T47D (cell line): ENCODE results near the gene FBXW4.

Source experiments
- DNase-seq, 2 experiments: peaks; one replicate each; pipeline versions ENCODE4 v3.0.0 to v3.0.0-alpha.2; 2011 to 2012; ENCODE audit warnings: low read depth in 1 of 2, low spot score in 1 of 2
- JUND ChIP-seq: IDR thresholded peaks from 2 replicates; pipeline ENCODE4 v1.6.1; 2012; ENCODE audit warnings: low read depth
- in situ Hi-C: cut with HindIII; loops from 2 replicates; pipeline ENCODE4 v1.10.0; 2016; ENCODE audit warnings: low sequenced_read_pairs, low pct_unique_long_range_greater_than_20kb

Gene FBXW4, protein sequence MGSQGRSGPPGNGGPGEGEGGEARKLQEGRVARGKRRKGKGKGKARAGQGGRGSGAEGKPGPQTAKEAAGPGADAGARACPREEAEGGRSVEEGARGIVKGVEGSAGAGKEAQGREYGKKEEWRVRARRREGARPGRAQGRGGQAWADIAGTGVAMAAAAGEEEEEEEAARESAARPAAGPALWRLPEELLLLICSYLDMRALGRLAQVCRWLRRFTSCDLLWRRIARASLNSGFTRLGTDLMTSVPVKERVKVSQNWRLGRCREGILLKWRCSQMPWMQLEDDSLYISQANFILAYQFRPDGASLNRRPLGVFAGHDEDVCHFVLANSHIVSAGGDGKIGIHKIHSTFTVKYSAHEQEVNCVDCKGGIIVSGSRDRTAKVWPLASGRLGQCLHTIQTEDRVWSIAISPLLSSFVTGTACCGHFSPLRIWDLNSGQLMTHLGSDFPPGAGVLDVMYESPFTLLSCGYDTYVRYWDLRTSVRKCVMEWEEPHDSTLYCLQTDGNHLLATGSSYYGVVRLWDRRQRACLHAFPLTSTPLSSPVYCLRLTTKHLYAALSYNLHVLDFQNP

DNA sequence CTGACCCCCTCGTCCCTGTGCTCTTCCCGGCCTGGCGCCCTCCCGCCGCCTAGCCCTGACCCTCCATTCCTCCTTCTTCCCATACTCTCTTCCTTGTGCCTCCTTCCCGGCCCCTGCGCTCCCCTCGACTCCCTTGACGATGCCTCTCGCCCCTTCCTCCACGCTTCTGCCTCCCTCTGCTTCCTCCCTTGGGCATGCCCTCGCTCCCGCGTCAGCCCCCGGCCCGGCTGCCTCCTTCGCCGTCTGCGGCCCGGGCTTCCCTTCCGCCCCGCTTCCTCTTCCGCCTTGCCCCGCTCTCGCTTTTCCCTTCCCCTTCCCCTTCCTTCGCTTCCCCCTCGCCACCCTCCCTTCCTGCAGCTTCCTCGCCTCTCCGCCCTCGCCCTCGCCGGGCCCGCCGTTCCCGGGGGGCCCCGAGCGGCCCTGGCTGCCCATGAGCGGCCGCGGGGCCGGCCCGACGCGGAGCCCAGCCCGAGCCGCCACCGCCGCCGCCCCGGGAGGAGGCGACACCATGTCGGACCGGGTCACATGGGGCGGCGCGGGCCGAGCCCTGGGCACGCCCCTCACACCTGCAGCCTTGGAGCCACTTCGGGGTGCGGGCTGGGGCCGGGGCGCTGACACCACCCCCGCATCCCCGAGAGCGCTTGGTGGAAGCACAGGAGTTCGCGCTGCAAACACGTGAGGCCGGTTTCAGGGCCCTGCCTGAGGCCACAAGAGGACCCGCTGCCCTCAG is at the start of gene FBXW4:
Gene FBXW4 (minus strand): TSS at position 497 of the 730 bp plus-strand sequence. CDS start 65 bp downstream, at position 432.
- peak; percentile 76 for DNase-seq
- in situ Hi-C loops, result no loop called here
- no peak for TF ChIP-seq JUND

DNA sequence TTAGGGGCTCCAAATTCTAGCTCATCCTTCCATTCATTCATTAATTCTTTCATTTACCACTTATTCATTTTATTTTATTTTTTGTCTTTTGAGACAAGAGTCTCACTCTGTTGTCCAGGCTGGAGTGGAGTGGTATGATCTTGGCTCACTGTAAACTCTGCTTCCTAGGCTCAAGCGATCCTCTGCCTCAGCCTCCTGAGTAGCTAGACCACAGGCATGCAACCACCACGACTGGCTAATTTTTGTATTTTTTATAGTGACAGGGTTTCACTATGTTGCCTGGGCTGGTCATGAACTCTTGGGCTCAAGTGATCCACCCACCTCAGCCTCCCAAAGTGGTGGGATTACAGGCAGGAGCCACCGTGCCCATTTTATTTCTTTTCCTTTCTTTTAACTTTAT is 49.3 kb upstream of the FBXW4 start:
- no peak for DNase-seq
- TF ChIP-seq JUND, result no peak
- in situ Hi-C loops, result no loop called here

DNA sequence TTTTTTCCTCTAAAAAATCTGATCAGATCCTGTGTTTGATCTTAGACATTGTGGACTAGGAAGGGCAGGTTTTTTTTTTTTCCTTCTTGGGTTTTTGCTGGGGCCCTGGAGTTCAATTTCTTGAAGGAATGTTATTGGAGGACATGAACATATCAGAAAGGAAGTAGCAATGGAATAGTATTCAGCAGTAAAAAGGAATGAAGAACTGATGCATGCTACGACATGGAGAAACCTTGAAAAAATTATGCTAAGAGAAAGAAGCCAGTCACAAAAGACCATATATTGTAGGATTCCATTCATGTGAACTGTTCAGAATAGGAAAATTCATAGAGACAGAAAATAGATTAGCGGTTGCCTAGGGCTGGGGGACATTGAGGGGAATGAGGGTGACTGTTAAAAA is 47.0 kb upstream of the FBXW4 start:
- in situ Hi-C loops, result no loop called here
- no peak for DNase-seq
- TF ChIP-seq JUND, result no peak

DNA sequence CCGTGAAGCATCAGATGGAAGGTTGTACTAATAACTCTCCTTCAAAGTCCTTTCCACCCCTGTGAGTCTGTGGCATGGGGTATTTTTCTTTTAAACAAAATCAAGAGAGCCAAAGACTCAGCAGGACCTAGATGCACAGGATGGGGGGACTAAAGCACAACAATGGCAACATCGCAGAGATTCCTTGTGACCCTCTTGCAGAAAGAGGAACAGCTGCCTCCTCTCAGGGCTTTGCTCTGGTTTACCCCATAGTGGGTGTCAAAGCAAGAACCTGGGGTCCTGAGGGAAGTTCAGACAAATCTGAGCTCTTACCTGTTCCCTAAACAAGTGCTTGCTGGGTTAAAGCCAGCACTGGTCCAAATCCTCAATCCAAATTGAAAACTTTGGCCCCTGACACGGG is 41.7 kb upstream of the FBXW4 start:
- in situ Hi-C loops, result no loop called here
- TF ChIP-seq JUND, result no peak
- no peak for DNase-seq

DNA sequence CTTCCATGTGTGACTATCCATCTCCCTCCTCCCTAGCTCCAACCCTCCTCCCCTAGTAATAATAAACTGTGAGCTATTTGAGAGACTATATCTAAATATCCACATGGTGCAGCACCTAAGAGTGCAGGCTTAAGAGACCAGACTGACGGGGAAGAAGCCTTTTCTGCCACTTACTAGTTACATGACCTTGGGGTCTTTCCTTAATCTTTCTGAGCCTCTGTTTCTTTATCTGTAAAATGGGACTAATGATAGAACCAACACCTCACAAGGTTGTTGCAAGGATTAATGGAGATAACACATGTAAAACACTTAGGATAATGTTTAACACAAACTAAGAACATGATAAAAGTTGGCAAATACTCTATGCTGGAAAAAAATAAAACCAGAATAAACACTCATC is 37.1 kb upstream of the FBXW4 start:
- in situ Hi-C loops, result no loop called here
- TF ChIP-seq JUND, result no peak
- DNase-seq, result no peak

DNA sequence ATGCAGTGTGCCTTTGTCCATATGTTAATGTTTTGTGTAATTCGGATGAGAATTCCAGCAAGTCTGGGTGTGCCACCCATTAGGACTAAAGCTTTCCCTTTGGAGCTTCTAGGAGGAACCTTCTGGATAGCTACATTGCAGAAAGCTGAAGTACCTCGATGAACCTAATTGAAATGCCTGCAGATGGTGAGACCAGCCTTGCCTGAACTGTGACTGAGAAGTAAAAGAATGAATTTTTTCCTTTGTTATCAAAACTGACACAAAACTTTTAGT is 31.1 kb upstream of the FBXW4 start:
- in situ Hi-C loops, result no loop called here
- DNase-seq, result no peak
- TF ChIP-seq JUND, result no peak

DNA sequence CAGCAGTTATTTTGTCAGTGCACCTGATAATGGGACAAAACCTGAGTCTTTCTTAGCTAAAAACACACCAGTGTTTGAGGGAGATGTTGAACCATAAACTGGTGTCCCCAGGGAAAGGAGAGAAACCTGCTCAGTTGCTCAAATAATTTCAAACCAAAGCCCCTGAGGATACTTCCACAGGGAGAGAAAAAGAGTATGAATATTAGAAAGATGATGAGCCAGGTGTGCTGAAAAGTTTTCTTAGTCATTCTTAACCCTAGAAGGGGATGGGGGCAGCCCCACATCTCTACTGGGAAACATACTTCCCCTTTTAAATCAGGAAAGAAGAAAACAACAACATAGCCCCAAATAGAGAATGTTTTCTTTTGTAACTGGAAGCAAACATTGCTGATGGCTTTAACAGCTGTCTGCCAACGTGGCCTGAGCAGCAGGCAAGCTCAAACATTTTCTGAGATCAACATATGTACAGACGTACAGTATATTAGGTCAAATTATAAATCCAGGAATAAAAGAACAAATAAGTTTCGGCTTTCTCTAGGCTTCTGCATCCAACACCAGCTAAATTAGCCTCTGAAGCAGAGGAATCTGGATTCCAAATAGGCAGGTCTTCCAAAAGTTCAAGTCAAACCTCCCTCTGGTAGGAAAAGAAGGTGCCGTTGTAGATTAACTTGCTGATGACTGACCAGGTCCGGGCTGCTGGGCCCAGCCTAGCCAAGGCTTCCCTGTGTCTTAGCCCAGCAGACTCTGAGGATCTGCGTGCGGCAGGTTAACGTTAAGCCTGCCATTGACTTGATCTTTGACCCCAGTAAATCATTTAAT is 30.5 kb upstream of the FBXW4 start:
- DNase-seq, result no peak
- in situ Hi-C loops, result no loop called here
- TF ChIP-seq JUND, result no peak

DNA sequence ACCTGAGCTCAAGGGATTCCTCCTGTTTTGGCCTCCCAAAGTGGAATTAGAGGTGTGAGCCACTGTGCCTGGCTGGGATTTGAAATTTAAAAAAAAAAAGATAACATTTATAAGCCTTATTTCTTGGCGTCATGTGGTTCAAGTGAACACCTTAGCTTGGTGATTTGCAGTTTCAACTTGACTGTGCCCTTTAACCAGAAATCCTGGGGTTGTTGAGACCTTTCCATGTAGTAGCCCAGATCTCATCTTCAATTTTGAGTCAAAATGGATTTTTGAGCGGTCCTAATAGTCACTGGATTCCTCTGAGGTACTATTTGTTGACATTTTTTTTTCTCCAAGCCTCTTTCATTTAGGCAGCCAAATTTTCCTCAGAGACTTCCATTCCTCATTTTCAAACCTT is 29.5 kb upstream of the FBXW4 start:
- in situ Hi-C loops, result no loop called here
- no peak for TF ChIP-seq JUND
- DNase-seq, result no peak

DNA sequence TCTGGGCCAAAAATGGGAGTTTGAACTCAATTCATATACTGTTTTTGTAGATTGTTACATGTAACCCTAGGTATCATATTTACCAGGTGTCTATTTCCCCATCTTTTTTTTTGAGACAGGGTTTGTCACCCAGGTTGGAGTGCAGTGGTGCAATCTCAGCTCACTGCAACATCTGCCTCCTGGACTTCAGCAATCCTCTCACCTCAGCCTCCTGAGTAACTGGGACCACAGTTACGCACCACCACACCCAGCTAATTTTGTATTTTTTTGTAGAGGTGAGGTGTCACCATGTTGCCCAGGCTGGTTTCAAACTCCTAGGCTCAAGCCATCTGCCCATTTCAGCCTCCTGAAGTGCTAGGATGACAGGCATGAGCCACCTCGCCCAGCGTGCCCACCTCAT is 28.2 kb upstream of the FBXW4 start:
- DNase-seq, result no peak
- TF ChIP-seq JUND, result no peak
- in situ Hi-C loops, result no loop called here

DNA sequence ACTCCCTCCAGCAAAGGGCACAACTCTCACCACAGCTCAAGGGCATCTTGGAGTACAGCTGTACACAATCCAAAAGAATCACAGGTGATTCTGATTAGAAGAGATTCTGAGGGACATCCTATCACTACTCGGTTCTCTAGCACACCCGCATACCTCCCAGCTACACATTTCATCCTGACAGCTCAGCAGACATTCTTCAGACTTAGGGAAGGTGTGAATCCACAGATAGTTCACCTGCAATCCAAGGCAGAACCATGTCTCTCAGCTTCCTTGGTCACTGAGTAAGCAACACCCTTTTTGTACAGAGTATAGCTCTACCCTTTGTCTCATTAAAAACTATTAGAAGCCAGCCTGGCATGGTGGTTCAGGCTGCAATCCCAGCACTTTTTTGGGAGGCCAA is 26.8 kb upstream of the FBXW4 start:
- no peak for TF ChIP-seq JUND
- in situ Hi-C loops, result no loop called here
- DNase-seq, result no peak

DNA sequence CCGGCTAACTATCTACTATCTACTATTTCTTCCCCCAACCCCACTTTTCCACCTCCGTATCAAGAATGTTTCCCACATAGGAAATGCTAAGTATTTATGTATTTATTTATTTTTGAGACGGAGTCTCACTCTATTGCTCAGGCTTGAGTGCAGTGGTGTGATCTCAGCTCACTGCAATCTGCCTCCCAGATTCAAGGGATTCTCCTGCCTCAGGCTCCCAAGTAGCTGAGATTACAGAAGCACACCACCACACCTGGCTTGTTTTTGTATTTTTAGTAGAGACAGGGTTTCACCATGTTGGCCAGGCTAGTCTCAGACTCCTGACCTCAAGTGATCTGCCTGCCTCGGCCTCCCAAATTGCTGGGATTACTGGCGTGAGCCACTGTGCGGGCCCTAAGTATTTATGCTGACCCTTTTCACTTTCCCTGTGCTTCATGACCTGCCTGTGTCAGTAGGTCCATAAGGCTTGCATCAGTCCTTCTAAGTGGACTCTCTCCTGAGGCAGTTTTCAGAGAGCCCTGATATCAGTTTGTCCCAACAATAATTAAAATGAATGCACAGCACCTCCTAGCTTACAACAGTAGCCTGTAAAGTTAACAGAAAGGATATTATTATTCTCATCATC is 25.7 kb upstream of the FBXW4 start:
- no peak for TF ChIP-seq JUND
- DNase-seq, result no peak
- in situ Hi-C loops, result no loop called here

DNA sequence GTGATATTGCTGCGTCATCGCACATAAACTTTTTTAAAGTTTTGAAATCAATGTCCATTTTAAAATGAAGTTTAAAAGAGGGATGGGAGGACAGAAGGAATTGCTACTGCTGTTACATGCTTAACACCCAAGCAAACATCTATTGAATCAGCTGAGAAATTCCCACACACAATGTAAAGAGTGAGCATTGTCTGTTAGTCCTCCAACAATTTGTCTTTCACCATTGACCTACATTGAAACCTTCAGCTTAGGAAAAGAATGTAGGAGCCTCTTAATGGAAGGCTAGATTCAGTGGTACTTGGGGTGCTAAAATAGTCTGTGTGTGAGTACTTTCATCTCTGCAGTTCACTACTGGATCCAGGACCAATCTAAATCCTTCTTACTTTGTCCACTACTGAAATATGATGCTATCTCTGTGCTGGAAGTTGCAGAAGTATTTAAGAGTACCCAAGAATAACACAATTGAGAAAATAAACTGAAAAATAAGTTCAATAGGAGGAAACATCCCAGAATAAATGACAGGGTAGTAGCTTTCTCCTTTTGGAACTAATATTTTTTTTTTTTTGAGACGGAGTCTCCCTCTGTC is 23.8 kb upstream of the FBXW4 start:
- in situ Hi-C loops, result no loop called here

More for the DNA sequence above, 23.8 kb upstream of the FBXW4 start:
- TF ChIP-seq JUND, result no peak
- no peak for DNase-seq
